Ishikawa (cell line): ENCODE measurements around the gene GRIK4.

ENCODE experiments used
- CEBPB ChIP-seq: IDR thresholded peaks from 2 replicates; pipeline ENCODE4 v1.6.1; 2012
- EP300 ChIP-seq: IDR thresholded peaks from 2 replicates; pipeline ENCODE4 v1.6.1; 2012; ENCODE audit warnings: borderline replicate concordance
- RAD21 ChIP-seq: IDR thresholded peaks from 2 replicates; pipeline ENCODE4 v1.6.1; 2012; ENCODE audit warnings: low read depth
- TAF1 ChIP-seq: IDR thresholded peaks from 2 replicates; pipeline ENCODE4 v1.6.1; 2012; ENCODE audit warnings: low read depth, mild to moderate bottlenecking
- YY1 ChIP-seq: IDR thresholded peaks from 2 replicates; pipeline ENCODE4 v1.6.1; 2012; ENCODE audit warnings: low read depth

GRCh38 chr11:120972621-120973020, 461.1 kb downstream of the GRIK4 start:
- no peak for TF ChIP-seq RAD21
- no peak for TF ChIP-seq CEBPB
- TF ChIP-seq TAF1, result no peak
- no peak for TF ChIP-seq EP300
- TF ChIP-seq YY1, result no peak
